Measurements from ENCODE around the gene TNFRSF4. TPM values are rescaled to one million over a fixed set of nuclear protein-coding genes. Genes with fewer than 3 reads are reported as not detected.

Gene TNFRSF4
- total and polyA plus RNA-seq, 9 of the 15 experiments (the other 6 are each of a cell fraction or from before 2014, with no cell fraction given): 0.07 to 0.44 (median 0.19) TPM; not detected in 5

DNA sequence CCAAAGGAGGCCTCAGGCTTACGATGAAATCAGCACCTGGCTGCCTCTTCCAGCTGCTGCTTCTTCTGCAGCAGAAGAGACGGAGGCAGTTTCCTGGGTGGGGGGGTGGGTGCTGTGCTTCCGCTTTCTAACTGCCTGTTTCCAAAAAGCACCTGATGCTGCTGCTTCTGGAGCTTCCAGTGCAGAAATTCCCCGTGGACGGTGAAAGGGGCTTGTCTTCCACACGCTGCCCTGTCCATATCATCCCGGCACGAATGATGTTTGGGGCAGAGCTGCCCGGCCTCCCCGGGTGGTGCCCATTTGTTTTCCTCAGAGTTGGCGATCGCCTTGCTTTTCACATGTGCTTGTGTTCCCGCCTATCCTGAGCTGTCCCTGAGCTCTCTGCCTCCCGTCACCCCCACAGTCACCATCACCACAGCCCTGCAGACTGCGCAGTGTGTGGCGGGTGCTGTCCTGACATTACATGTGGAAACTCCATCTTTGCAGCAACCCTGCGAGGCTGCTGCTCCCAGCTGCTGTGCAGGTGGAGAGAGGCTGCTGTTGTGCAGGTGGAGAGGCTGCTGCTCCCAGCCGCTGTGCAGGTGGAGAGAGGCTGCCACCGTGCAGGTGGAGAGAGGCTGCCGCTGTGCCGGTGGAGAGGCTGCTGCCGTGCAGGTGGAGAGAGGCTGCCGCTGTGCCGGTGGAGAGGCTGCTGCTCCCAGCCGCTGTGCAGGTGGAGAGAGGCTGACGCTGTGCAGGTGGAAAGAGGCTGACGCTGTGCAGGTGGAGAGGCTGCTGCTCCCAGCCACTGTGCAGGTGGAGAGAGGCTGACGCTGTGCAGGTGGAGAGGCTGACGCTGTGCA, 38.5 kb downstream of the TNFRSF4 start (continued):
- TF ChIP-seq, protein P1, sequence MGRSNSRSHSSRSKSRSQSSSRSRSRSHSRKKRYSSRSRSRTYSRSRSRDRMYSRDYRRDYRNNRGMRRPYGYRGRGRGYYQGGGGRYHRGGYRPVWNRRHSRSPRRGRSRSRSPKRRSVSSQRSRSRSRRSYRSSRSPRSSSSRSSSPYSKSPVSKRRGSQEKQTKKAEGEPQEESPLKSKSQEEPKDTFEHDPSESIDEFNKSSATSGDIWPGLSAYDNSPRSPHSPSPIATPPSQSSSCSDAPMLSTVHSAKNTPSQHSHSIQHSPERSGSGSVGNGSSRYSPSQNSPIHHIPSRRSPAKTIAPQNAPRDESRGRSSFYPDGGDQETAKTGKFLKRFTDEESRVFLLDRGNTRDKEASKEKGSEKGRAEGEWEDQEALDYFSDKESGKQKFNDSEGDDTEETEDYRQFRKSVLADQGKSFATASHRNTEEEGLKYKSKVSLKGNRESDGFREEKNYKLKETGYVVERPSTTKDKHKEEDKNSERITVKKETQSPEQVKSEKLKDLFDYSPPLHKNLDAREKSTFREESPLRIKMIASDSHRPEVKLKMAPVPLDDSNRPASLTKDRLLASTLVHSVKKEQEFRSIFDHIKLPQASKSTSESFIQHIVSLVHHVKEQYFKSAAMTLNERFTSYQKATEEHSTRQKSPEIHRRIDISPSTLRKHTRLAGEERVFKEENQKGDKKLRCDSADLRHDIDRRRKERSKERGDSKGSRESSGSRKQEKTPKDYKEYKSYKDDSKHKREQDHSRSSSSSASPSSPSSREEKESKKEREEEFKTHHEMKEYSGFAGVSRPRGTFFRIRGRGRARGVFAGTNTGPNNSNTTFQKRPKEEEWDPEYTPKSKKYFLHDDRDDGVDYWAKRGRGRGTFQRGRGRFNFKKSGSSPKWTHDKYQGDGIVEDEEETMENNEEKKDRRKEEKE (IDR thresholded peaks at IDR 0.05; ENCODE audit: borderline replicate concordance in 1 of 2, control insufficient read depth in 1 of 2, low read depth in 2 of 2, low read length in 1 of 2): no peak
- TF ChIP-seq CHD1 (IDR thresholded peaks at IDR 0.05; ENCODE audit: low read length) (no peak), RBFOX2 (IDR thresholded peaks at IDR 0.05; ENCODE audit: low read depth, low read length) (no peak), VEZF1 (CRISPR knock-in tag; IDR thresholded peaks at IDR 0.05) (0 out of 2 replicates have a peak, but pooled peaks have one; percentile 13), XRCC5 (IDR thresholded peaks at IDR 0.05; ENCODE audit: low read depth, low read length) (no peak), PATZ1 (CRISPR knock-in tag; IDR thresholded peaks at IDR 0.05; ENCODE audit: borderline replicate concordance) (no peak), EP300 (IDR thresholded peaks at IDR 0.05; ENCODE audit: low read length) (0 out of 2 replicates have a peak, but pooled peaks have one; percentile 15), HNRNPUL1 (IDR thresholded peaks at IDR 0.05; ENCODE audit: low read length) (no peak), TRIM24 (IDR thresholded peaks at IDR 0.05) (0 out of 4 replicates have a peak, but pooled peaks of 1 of the 2 experiments have one; percentile 28), SUPT5H (IDR thresholded peaks at IDR 0.05) (no peak), SLC30A9 (CRISPR knock-in tag; IDR thresholded peaks at IDR 0.05) (no peak), GABPA (tag; conservative IDR thresholded peaks at IDR 0.05; ENCODE audit: low read depth) (no peak), ESRRB (CRISPR knock-in tag; IDR thresholded peaks at IDR 0.05; ENCODE audit: borderline replicate concordance) (no peak), PHTF2 (CRISPR knock-in tag; IDR thresholded peaks at IDR 0.05) (no peak), FOXK1 (CRISPR knock-in tag; IDR thresholded peaks at IDR 0.05; ENCODE audit: borderline replicate concordance) (peak; percentile 42; the same call in 1 of the 2 replicates), PCBP2 (IDR thresholded peaks at IDR 0.05; ENCODE audit: low read depth, low read length, poor library complexity, severe bottlenecking) (no peak)
- TF ChIP-seq, protein P2, sequence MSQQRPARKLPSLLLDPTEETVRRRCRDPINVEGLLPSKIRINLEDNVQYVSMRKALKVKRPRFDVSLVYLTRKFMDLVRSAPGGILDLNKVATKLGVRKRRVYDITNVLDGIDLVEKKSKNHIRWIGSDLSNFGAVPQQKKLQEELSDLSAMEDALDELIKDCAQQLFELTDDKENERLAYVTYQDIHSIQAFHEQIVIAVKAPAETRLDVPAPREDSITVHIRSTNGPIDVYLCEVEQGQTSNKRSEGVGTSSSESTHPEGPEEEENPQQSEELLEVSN (IDR thresholded peaks at IDR 0.05; ENCODE audit: borderline replicate concordance in 1 of 2, extremely low read depth in 1 of 2, insufficient read depth in 1 of 2, insufficient read length in 1 of 2, low read depth in 1 of 2, low read length in 1 of 2, poor library complexity in 1 of 2, severe bottlenecking in 1 of 2): peak; percentile 60 to 81
- TF ChIP-seq, protein P3, sequence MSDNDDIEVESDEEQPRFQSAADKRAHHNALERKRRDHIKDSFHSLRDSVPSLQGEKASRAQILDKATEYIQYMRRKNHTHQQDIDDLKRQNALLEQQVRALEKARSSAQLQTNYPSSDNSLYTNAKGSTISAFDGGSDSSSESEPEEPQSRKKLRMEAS (CRISPR knock-in tag; IDR thresholded peaks at IDR 0.05): peak; percentile 82

Data from K562 (cell line).